ENCODE measurements around the gene ARMC3. TPM values are rescaled to one million over a fixed set of nuclear protein-coding genes. Genes with fewer than 3 reads are reported as not detected.

ARMC3 gene
- total RNA-seq, 1 experiment from 2014 or later: 14.4 TPM

- ChIA-PET POLR2A (ENCODE audit: unreplicated experiment) (no interaction called here), CTCF (no interaction called here)
- Histone ChIP-seq H3K4me3 (no peak overlapping the region), H3K9me2 (ENCODE audit: insufficient read depth) (no peaks in the 10 kb centered on the region), H3K4me1 (replicated peaks; ENCODE audit: insufficient read depth) (no peaks in the 10 kb centered on the region), H3K27ac (no peak overlapping the region), H3F3A (ENCODE audit: insufficient read depth, low read depth) (no peaks in the 10 kb centered on the region), H2AFZ (no peak overlapping the region), H3K79me2 (ENCODE audit: low read depth) (no peaks in the 10 kb centered on the region), H3K36me3 (ENCODE audit: low read depth) (no peaks in the 10 kb centered on the region), H4K20me1 (ENCODE audit: insufficient read depth) (no peaks in the 10 kb centered on the region), H3K27me3 (ENCODE audit: insufficient read depth, low read depth) (no peaks in the 10 kb centered on the region), H3K4me2 (no peak overlapping the region), H3K9me3 (ENCODE audit: insufficient read depth, low read depth) (no peaks in the 10 kb centered on the region)
- TF ChIP-seq EZH2 (IDR thresholded peaks at IDR 0.05; ENCODE audit: low read depth): no peak
- no peak for TF ChIP-seq CTCF (conservative IDR thresholded peaks at IDR 0.05)
- DNase-seq: no peak
- intact Hi-C loops (cut with micrococcal nuclease; ENCODE audit: unreplicated experiment): no loop called here
- no TSS peak for BruUV-seq (replicated peaks)
These were observed 62.6 kb downstream of the ARMC3 start for GRCh38 chr10:22990443-22990842.

GRCh38 chr10:22992075-22992474 lies 64.2 kb downstream of the ARMC3 start:
- POLR2A ChIA-PET (ENCODE audit: unreplicated experiment): no interaction called here
- no peaks in the 10 kb centered on the region for H3K4me1 ChIP-seq (replicated peaks; ENCODE audit: insufficient read depth)

GRCh38 chr10:22992621-22993020 lies 64.8 kb downstream of the ARMC3 start:
- Histone ChIP-seq H3F3A (ENCODE audit: insufficient read depth, low read depth) (no peaks in the 10 kb centered on the region), H2AFZ (no peak overlapping the region), H3K4me1 (replicated peaks; ENCODE audit: insufficient read depth) (no peaks in the 10 kb centered on the region), H3K27me3 (ENCODE audit: insufficient read depth, low read depth) (no peaks in the 10 kb centered on the region), H3K27ac (no peak overlapping the region), H3K4me3 (no peak overlapping the region), H3K36me3 (ENCODE audit: low read depth) (no peaks in the 10 kb centered on the region), H4K20me1 (ENCODE audit: insufficient read depth) (no peaks in the 10 kb centered on the region), H3K9me2 (ENCODE audit: insufficient read depth) (no peaks in the 10 kb centered on the region), H3K9me3 (ENCODE audit: insufficient read depth, low read depth) (no peaks in the 10 kb centered on the region), H3K4me2 (no peak overlapping the region), H3K79me2 (ENCODE audit: low read depth) (no peaks in the 10 kb centered on the region)
- POLR2A ChIA-PET (ENCODE audit: unreplicated experiment): no interaction called here
- intact Hi-C loops (cut with micrococcal nuclease; ENCODE audit: unreplicated experiment): no loop called here
- CTCF ChIA-PET: no interaction called here
- BruUV-seq (replicated peaks): no TSS peak
- TF ChIP-seq CTCF (conservative IDR thresholded peaks at IDR 0.05) (no peak), EZH2 (IDR thresholded peaks at IDR 0.05; ENCODE audit: low read depth) (no peak)
- no peak for DNase-seq

More at GRCh38 chr10:22992075-22992474, 64.2 kb downstream of the ARMC3 start:
- CTCF ChIA-PET: no interaction called here
- H4K20me1 ChIP-seq (ENCODE audit: insufficient read depth): no peaks in the 10 kb centered on the region
- H3K36me3 ChIP-seq (ENCODE audit: low read depth): no peaks in the 10 kb centered on the region
- no peak overlapping the region for H2AFZ ChIP-seq
- no peaks in the 10 kb centered on the region for H3K9me3 ChIP-seq (ENCODE audit: insufficient read depth, low read depth)
- no peak overlapping the region for H3K4me2 ChIP-seq
- H3F3A ChIP-seq (ENCODE audit: insufficient read depth, low read depth): no peaks in the 10 kb centered on the region
- H3K4me3 ChIP-seq: no peak overlapping the region
- no peak overlapping the region for H3K27ac ChIP-seq
- intact Hi-C loops (cut with micrococcal nuclease; ENCODE audit: unreplicated experiment): no loop called here
- BruUV-seq (replicated peaks): no TSS peak
- no peak for DNase-seq
- H3K9me2 ChIP-seq (ENCODE audit: insufficient read depth): no peaks in the 10 kb centered on the region
- no peaks in the 10 kb centered on the region for H3K79me2 ChIP-seq (ENCODE audit: low read depth)
- H3K27me3 ChIP-seq (ENCODE audit: insufficient read depth, low read depth): no peaks in the 10 kb centered on the region
- TF ChIP-seq EZH2 (IDR thresholded peaks at IDR 0.05; ENCODE audit: low read depth) (no peak), CTCF (conservative IDR thresholded peaks at IDR 0.05) (no peak)

Measured in PC-9 (cell line).